Thymus (tissue), 11 donors: Measurements from ENCODE around the gene TRAF3IP3. TPM values are rescaled to one million over a fixed set of nuclear protein-coding genes. Genes with fewer than 3 reads are reported as not detected.
A peak's percentile ranks its signal among the peaks of the same experiment; 100 is the strongest.

Experiments used
- DNase-seq, 9 donors: peaks; one replicate each; pipeline ENCODE4 v3.0.0-alpha.2; 2013; ENCODE audit warnings: low spot score in 9 of 9, low read depth in 6 of 9, missing footprints in 1 of 9
- H3K27ac ChIP-seq, 2 donors: one replicate each; pipeline ENCODE4 v1.5.1; 2013; ENCODE audit warnings: control low read depth in 1 of 2, low read depth in 1 of 2, low read length in 1 of 2, mild to moderate bottlenecking in 1 of 2, moderate library complexity in 1 of 2
- H3K27me3 ChIP-seq, 2 donors: one replicate each; pipeline ENCODE4 v1.5.1; 2013; ENCODE audit warnings: low read length in 1 of 2; ENCODE audit not compliant: control insufficient read depth in 2 of 2, insufficient read depth in 1 of 2
- H3K36me3 ChIP-seq, 2 donors: one replicate each; pipeline ENCODE4 v1.5.1; 2013; ENCODE audit warnings: low read length in 1 of 2, mild to moderate bottlenecking in 1 of 2, moderate library complexity in 1 of 2; ENCODE audit not compliant: control insufficient read depth in 2 of 2, insufficient read depth in 2 of 2
- H3K4me1 ChIP-seq, 2 donors: one replicate each; pipeline ENCODE4 v1.5.1; 2013; ENCODE audit warnings: low read length in 2 of 2; ENCODE audit not compliant: control insufficient read depth in 2 of 2, insufficient read depth in 2 of 2
- H3K4me3 ChIP-seq, 2 donors: one replicate each; pipeline ENCODE4 v1.5.1; 2013; ENCODE audit warnings: low read length in 2 of 2, control low read depth in 1 of 2, mild to moderate bottlenecking in 1 of 2
- H3K9me3 ChIP-seq, 2 donors: one replicate each; pipeline ENCODE4 v1.5.1; 2013; ENCODE audit warnings: low read length in 1 of 2, mild to moderate bottlenecking in 1 of 2; ENCODE audit not compliant: control insufficient read depth in 2 of 2, insufficient read depth in 1 of 2
- WGBS: extraction: QIAGEN DNeasy Blood & Tissue Kit; methylation state at CpG from one replicate; pipeline ENCODE4 v1.1.7; 2013; 5-methylcytosine and 5-hydroxymethylcytosine counted together
- polyA plus RNA-seq: library from polyadenylated mRNA; stranded (reverse); fragments of 200-250 nt; gene quantifications from one replicate; pipeline ENCODE4 v1.2.3, GENCODE V29; 2013
- total RNA-seq: library from RNA; stranded (reverse); fragments of 120-200 nt; gene quantifications from one replicate; pipeline ENCODE4 v1.2.4, GENCODE V29; 2013
- donor health status: healthy.

The TRAF3IP3 gene
- total and polyA plus RNA-seq, 2 donors = 142 to 241 TPM

- Histone ChIP-seq H3K36me3 (no peaks in the 10 kb centered on the region), H3K27ac (no peak overlapping the region), H3K4me3 (no peak overlapping the region), H3K9me3 (peaks cover 0 to 2% of the 10 kb centered on the region in 2 donors), H3K4me1 (peaks cover 7 to 14% of the 10 kb centered on the region in 2 donors), H3K27me3 (peaks cover 0 to 35% of the 10 kb centered on the region in 2 donors)
- no peak for DNase-seq
- 95% methylated on average over 4 of the region's 4 CpGs for WGBS
Observed at GRCh38 chr1:209807509-209807908, 51.7 kb downstream of the TRAF3IP3 start.

- Histone ChIP-seq H3K27me3 (peaks cover 0 to 32% of the 10 kb centered on the region in 2 donors), H3K4me3 (no peak overlapping the region), H3K36me3 (no peaks in the 10 kb centered on the region), H3K4me1 (peaks cover 7 to 14% of the 10 kb centered on the region in 2 donors), H3K9me3 (peaks cover 0 to 2% of the 10 kb centered on the region in 2 donors), H3K27ac (no peak overlapping the region)
- no peak for DNase-seq
Observed at GRCh38 chr1:209808059-209808581, 52.3 kb downstream of the TRAF3IP3 start.

- Histone ChIP-seq H3K27ac (peak overlapping the region in 1 of 2 donors; percentile 60), H3K9me3 (peaks cover 0 to 2% of the 10 kb centered on the region in 2 donors), H3K36me3 (no peaks in the 10 kb centered on the region), H3K27me3 (peaks cover 0 to 24% of the 10 kb centered on the region in 2 donors), H3K4me1 (peaks cover 7 to 15% of the 10 kb centered on the region in 2 donors), H3K4me3 (no peak overlapping the region)
- 91% methylated on average over 4 of the region's 4 CpGs for WGBS
- no peak for DNase-seq
Observed at GRCh38 chr1:209809611-209810010, 53.8 kb downstream of the TRAF3IP3 start.

- WGBS = 97% methylated on average over 5 of the region's 5 CpGs
- Histone ChIP-seq H3K27ac (no peak overlapping the region), H3K36me3 (no peaks in the 10 kb centered on the region), H3K4me3 (no peak overlapping the region), H3K27me3 (peaks cover 0 to 12% of the 10 kb centered on the region in 2 donors), H3K9me3 (peaks cover 0 to under 1% of the 10 kb centered on the region in 2 donors), H3K4me1 (peaks cover 6 to 17% of the 10 kb centered on the region in 2 donors)
- DNase-seq = no peak
Observed at GRCh38 chr1:209810783-209811182, 54.9 kb downstream of the TRAF3IP3 start.

- Histone ChIP-seq H3K27ac (no peak overlapping the region), H3K36me3 (no peaks in the 10 kb centered on the region), H3K4me1 (peaks cover 5 to 19% of the 10 kb centered on the region in 2 donors), H3K4me3 (no peak overlapping the region), H3K9me3 (no peaks in the 10 kb centered on the region), H3K27me3 (peaks cover 0 to 7% of the 10 kb centered on the region in 2 donors)
- 94% methylated on average over 4 of the region's 4 CpGs for WGBS
- no peak for DNase-seq
Observed at GRCh38 chr1:209813902-209814301, 58.0 kb downstream of the TRAF3IP3 start.

- peak in 1 of 9 donors; percentile 21 for DNase-seq
- Histone ChIP-seq H3K4me1 (peaks cover 5 to 16% of the 10 kb centered on the region in 2 donors), H3K9me3 (no peaks in the 10 kb centered on the region), H3K27me3 (peaks cover 0 to 5% of the 10 kb centered on the region in 2 donors), H3K36me3 (no peaks in the 10 kb centered on the region), H3K4me3 (no peak overlapping the region), H3K27ac (peak overlapping the region; percentile 73 to 78)
- 89% methylated on average over 3 of the region's 3 CpGs for WGBS
Observed at GRCh38 chr1:209815490-209815889, 59.6 kb downstream of the TRAF3IP3 start.

- no peaks in the 10 kb centered on the region for H3K36me3 ChIP-seq
- WGBS = 93% methylated on average over 6 of the region's 6 CpGs
- peaks cover 5 to 16% of the 10 kb centered on the region in 2 donors for H3K4me1 ChIP-seq
- peak in 1 of 9 donors; percentile 27 for DNase-seq
- H3K9me3 ChIP-seq = no peaks in the 10 kb centered on the region
- H3K27ac ChIP-seq = peak overlapping the region; percentile 73 to 78
- no peak overlapping the region for H3K4me3 ChIP-seq
- peaks cover 0 to 7% of the 10 kb centered on the region in 2 donors for H3K27me3 ChIP-seq
Observed at GRCh38 chr1:209815931-209816341, 60.1 kb downstream of the TRAF3IP3 start.

- Histone ChIP-seq H3K27ac (peak overlapping the region; percentile 52 to 62), H3K36me3 (no peaks in the 10 kb centered on the region), H3K27me3 (peaks cover 0 to 9% of the 10 kb centered on the region in 2 donors), H3K9me3 (no peaks in the 10 kb centered on the region), H3K4me1 (peaks cover 5 to 16% of the 10 kb centered on the region in 2 donors), H3K4me3 (no peak overlapping the region)
- WGBS = 63% methylated on average over 3 of the region's 3 CpGs
- DNase-seq = no peak
Observed at GRCh38 chr1:209816923-209817322, 61.1 kb downstream of the TRAF3IP3 start.

- H3K9me3 ChIP-seq = no peaks in the 10 kb centered on the region
- H3K27me3 ChIP-seq = peaks cover 0 to 14% of the 10 kb centered on the region in 2 donors
- 98% methylated on average over 1 of the region's 1 CpG for WGBS
- peaks cover 5 to 16% of the 10 kb centered on the region in 2 donors for H3K4me1 ChIP-seq
- H3K4me3 ChIP-seq = no peak overlapping the region
- H3K36me3 ChIP-seq = no peaks in the 10 kb centered on the region
- H3K27ac ChIP-seq = peak overlapping the region in 1 of 2 donors; percentile 62
- DNase-seq = no peak
Observed at GRCh38 chr1:209817691-209818090, 61.8 kb downstream of the TRAF3IP3 start.
